Neural progenitor cell (in vitro differentiated cells): Measurements from ENCODE around the gene C3orf22. TPM values are rescaled to one million over a fixed set of nuclear protein-coding genes. Genes with fewer than 3 reads are reported as not detected.

ENCODE experiments used
- DNase-seq: peaks from one replicate; pipeline ENCODE4 v3.0.0-alpha.2; 2016; ENCODE audit warnings: low spot score
- H2AFZ ChIP-seq: fragments of 200-600 bp; sonication (generic); replicated peaks from 2 replicates; pipeline ENCODE4 v1.6.1; 2016; ENCODE audit warnings: antibody characterized with exemption
- H3F3A ChIP-seq: fragments of 200-600 bp; sonication (generic); 2 replicates; pipeline ENCODE4 v1.6.1; 2016; ENCODE audit warnings: antibody characterized with exemption, low read depth
- H3K27ac ChIP-seq: fragments of 200-600 bp; sonication (generic); 2 replicates; pipeline ENCODE4 v1.5.1; 2016; ENCODE audit warnings: mild to moderate bottlenecking
- H3K27me3 ChIP-seq: fragments of 200-600 bp; sonication (generic); 2 replicates; pipeline ENCODE4 v1.6.1; 2016; ENCODE audit warnings: mild to moderate bottlenecking, moderate library complexity
- H3K36me3 ChIP-seq: fragments of 200-600 bp; sonication (generic); 2 replicates; pipeline ENCODE4 v1.5.1; 2016
- H3K4me1 ChIP-seq: fragments of 200-600 bp; sonication (generic); 2 replicates; pipeline ENCODE4 v1.6.1; 2016; ENCODE audit warnings: mixed run types
- H3K4me2 ChIP-seq: fragments of 200-600 bp; sonication (generic); 2 replicates; pipeline ENCODE4 v1.6.1; 2016
- H3K4me3 ChIP-seq: fragments of 200-600 bp; sonication (generic); 2 replicates; pipeline ENCODE4 v1.5.1; 2016
- H3K79me2 ChIP-seq: fragments of 200-600 bp; sonication (generic); 2 replicates; pipeline ENCODE4 v1.6.1; 2016; ENCODE audit warnings: low read depth
- H3K9ac ChIP-seq: fragments of 200-600 bp; sonication (generic); 2 replicates; pipeline ENCODE4 v1.6.1; 2016
- H3K9me3 ChIP-seq: fragments of 200-600 bp; sonication (generic); 2 replicates; pipeline ENCODE4 v1.5.1; 2016; ENCODE audit warnings: low read depth
- H4K20me1 ChIP-seq: fragments of 200-600 bp; sonication (generic); 2 replicates; pipeline ENCODE4 v1.6.1; 2016; ENCODE audit warnings: low read depth
- H3K27ac Mint-ChIP-seq: 3 replicates; pipeline ENCODE4 v1.8.0; 2021; ENCODE audit warnings: mixed read lengths
- H3K27me3 Mint-ChIP-seq: 2 replicates; pipeline ENCODE4 v1.8.0; 2022; ENCODE audit warnings: low read depth, mild to moderate bottlenecking, inconsistent platforms, moderate library complexity, mixed read lengths; ENCODE audit not compliant: insufficient read depth
- H3K36me3 Mint-ChIP-seq: 3 replicates; pipeline ENCODE4 v1.8.0; 2021; ENCODE audit warnings: mixed read lengths
- H3K4me1 Mint-ChIP-seq: 3 replicates; pipeline ENCODE4 v1.8.0; 2021; ENCODE audit warnings: mixed read lengths
- H3K4me3 Mint-ChIP-seq: 3 replicates; pipeline ENCODE4 v1.8.0; 2021; ENCODE audit warnings: mild to moderate bottlenecking, moderate library complexity, mixed read lengths
- H3K9me3 Mint-ChIP-seq: 3 replicates; pipeline ENCODE4 v1.8.0; 2020; ENCODE audit warnings: mixed read lengths
- EZH2 ChIP-seq: fragments of 200-600 bp; sonication (generic); IDR thresholded peaks from 2 replicates; pipeline ENCODE4 v1.6.1; 2017; ENCODE audit warnings: antibody characterized with exemption, mild to moderate bottlenecking, moderate library complexity
- EZH2phosphoT487 ChIP-seq: fragments of 200-600 bp; sonication (generic); IDR thresholded peaks from 2 replicates; pipeline ENCODE4 v1.6.1; 2017; ENCODE audit warnings: antibody characterized with exemption
- total RNA-seq: library from RNA; depleted of rRNA; stranded (reverse); fragments of >200 nt; gene quantifications from 2 replicates; pipeline ENCODE4 v1.2.3, GENCODE V29; 2015; ENCODE audit warnings: low replicate concordance
- TF ChIP-seq, protein P1 (sequence below): fragments of 200-600 bp; sonication (generic); IDR thresholded peaks from 2 replicates; pipeline ENCODE4 v1.5.1; 2017; ENCODE audit warnings: antibody characterized with exemption, mild to moderate bottlenecking

C3orf22 gene
- total RNA-seq, 1 donor from 2014 or later = not detected

DNA sequence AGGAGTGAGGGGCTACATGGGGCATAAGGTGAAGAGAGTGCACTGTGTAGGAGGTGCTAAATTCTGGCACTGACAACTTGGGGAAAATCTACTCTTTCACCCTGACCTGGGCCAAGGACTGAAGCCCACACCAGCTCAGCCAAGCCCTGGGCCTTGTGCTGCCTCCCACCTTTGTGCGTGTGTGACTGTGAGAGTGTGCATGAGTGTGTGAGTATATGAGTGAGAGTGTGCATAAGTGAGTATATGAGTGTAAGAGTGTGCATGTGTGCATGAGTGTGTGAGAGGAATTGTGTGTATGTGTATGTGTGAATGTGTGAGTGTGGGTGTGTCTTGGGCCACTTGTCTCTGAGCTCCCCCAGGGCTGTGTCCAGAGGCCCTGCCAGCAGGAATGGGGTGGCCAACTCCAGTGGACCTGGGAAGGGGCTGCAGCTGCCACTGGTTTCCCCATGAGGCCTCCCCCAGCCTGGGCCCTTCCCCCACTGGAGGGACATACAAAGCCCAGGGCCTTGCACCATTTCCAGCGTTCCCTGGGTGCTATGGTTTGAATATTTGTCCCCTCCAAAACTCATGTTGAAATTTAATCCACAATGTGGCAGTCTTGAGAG lies 15.2 kb downstream of the C3orf22 start:
- Histone ChIP-seq H3K27ac (no peak overlapping the region), H3K27me3 (no peaks in the 10 kb centered on the region), H3K4me2 (no peak overlapping the region), H3K9me3 (no peaks in the 10 kb centered on the region), H3K4me3 (no peak overlapping the region), H3K4me1 (peaks cover 2% of the 10 kb centered on the region), H3K9ac (no peak overlapping the region), H2AFZ (no peak overlapping the region), H3F3A (no peaks in the 10 kb centered on the region), H3K79me2 (no peaks in the 10 kb centered on the region), H4K20me1 (no peaks in the 10 kb centered on the region), H3K36me3 (no peaks in the 10 kb centered on the region)
- Mint-ChIP-seq H3K36me3 (no peaks in the 10 kb centered on the region), H3K27me3 (peaks cover 2% of the 10 kb centered on the region), H3K4me1 (peaks cover 9% of the 10 kb centered on the region), H3K9me3 (peaks cover 2% of the 10 kb centered on the region), H3K27ac (peak overlapping the region; percentile 23), H3K4me3 (no peak overlapping the region)
- DNase-seq = no peak
- TF ChIP-seq EZH2phosphoT487 (no peak), EZH2 (no peak)
- TF ChIP-seq, protein P1, sequence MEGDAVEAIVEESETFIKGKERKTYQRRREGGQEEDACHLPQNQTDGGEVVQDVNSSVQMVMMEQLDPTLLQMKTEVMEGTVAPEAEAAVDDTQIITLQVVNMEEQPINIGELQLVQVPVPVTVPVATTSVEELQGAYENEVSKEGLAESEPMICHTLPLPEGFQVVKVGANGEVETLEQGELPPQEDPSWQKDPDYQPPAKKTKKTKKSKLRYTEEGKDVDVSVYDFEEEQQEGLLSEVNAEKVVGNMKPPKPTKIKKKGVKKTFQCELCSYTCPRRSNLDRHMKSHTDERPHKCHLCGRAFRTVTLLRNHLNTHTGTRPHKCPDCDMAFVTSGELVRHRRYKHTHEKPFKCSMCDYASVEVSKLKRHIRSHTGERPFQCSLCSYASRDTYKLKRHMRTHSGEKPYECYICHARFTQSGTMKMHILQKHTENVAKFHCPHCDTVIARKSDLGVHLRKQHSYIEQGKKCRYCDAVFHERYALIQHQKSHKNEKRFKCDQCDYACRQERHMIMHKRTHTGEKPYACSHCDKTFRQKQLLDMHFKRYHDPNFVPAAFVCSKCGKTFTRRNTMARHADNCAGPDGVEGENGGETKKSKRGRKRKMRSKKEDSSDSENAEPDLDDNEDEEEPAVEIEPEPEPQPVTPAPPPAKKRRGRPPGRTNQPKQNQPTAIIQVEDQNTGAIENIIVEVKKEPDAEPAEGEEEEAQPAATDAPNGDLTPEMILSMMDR = no peak

DNA sequence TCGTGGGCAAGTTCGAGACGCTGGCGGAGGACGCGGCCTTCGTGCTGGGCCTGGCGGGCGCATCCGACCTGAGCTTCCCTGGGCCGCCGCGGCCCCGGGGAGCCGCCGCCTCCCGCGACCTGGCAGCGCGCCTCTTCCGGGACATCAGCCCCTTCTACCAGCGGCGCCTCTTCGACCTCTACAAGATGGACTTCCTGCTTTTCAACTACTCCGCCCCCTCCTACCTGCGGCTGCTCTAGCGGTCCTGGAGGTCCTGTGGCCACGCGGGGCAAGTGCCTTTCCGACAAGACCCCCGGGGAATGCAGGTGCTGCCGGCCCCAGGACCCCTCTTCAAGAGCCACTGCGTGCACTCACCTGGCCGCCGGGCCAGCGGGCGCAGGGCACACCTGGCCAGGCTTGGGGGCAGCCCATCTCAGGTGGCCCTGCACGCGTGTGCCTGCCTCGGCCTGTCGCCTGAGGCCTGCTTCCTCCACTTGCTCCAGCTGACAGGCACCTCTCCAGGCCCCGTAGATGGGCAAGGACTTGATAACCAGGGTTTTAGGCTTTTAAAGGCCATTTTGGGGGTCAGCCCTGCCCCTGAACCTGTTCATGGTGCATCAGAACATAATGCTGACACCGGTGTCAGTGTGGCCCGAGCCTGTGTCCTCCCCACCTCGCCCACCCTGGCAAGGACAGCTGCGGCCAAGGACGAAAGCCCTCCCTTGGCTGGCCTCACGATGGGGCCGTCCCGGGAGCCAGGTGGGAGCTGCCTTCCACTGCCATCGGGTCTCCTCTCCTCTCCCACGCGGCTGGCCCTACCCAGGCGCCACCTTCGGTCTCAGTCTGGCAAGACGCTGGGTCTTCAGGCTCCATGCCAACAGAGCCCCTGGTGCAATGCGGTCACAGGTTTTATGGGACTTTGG lies 16.1 kb downstream of the C3orf22 start:
- H3K9me3 ChIP-seq = no peaks in the 10 kb centered on the region
- H3K27me3 ChIP-seq = no peaks in the 10 kb centered on the region
- no peak overlapping the region for H2AFZ ChIP-seq
- Mint-ChIP-seq H3K27me3 (peaks cover 2% of the 10 kb centered on the region), H3K9me3 (peaks cover 2% of the 10 kb centered on the region), H3K27ac (no peak overlapping the region), H3K4me1 (peaks cover 7% of the 10 kb centered on the region), H3K4me3 (no peak overlapping the region), H3K36me3 (no peaks in the 10 kb centered on the region)
- DNase-seq = no peak
- H3K27ac ChIP-seq = no peak overlapping the region
- H3K4me2 ChIP-seq = no peak overlapping the region
- no peaks in the 10 kb centered on the region for H3K79me2 ChIP-seq
- H3K4me1 ChIP-seq = no peaks in the 10 kb centered on the region
- H3K4me3 ChIP-seq = no peak overlapping the region
- TF ChIP-seq EZH2 (no peak), EZH2phosphoT487 (no peak)
- TF ChIP-seq, protein P1 = no peak
- no peaks in the 10 kb centered on the region for H3F3A ChIP-seq
- no peak overlapping the region for H3K9ac ChIP-seq
- no peaks in the 10 kb centered on the region for H4K20me1 ChIP-seq
- H3K36me3 ChIP-seq = no peaks in the 10 kb centered on the region

DNA sequence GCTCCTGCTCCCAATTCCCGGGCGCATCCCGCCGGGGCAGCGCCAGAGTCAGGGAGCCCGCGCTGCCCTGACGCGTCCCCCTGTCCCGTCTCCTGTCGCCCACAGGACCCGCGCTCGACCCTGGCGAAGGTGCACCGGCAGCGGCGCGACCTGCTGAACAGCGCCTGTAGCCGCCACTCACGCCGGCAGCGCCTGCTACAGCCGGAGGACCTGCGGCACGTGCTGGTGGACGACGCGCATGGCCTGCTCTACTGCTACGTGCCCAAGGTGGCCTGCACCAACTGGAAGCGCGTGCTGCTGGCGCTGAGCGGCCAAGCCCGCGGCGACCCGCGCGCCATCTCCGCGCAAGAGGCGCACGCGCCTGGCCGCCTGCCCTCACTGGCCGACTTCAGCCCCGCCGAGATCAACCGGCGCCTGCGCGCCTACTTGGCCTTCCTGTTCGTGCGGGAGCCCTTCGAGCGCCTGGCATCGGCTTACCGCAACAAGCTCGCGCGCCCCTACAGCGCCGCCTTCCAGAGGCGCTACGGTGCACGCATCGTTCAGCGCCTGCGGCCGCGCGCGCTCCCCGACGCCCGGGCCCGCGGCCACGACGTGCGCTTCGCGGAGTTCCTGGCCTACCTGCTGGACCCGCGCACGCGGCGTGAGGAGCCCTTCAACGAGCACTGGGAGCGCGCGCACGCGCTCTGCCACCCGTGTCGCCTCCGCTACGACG lies 16.9 kb downstream of the C3orf22 start:
- no peak overlapping the region for H3K27ac Mint-ChIP-seq
- no peak overlapping the region for H3K4me3 ChIP-seq
- H3K9me3 ChIP-seq = no peaks in the 10 kb centered on the region
- H3K4me1 Mint-ChIP-seq = peaks cover 4% of the 10 kb centered on the region
- no peak overlapping the region for H3K27ac ChIP-seq
- no peak for DNase-seq
- TF ChIP-seq EZH2phosphoT487 = no peak
- TF ChIP-seq, protein P1 = no peak
- TF ChIP-seq EZH2 = no peak
- peaks cover 2% of the 10 kb centered on the region for H3K9me3 Mint-ChIP-seq
- no peaks in the 10 kb centered on the region for H3K36me3 Mint-ChIP-seq
- peaks cover 2% of the 10 kb centered on the region for H3K27me3 Mint-ChIP-seq
- H3K4me1 ChIP-seq = no peaks in the 10 kb centered on the region
- no peaks in the 10 kb centered on the region for H3F3A ChIP-seq
- no peak overlapping the region for H3K4me3 Mint-ChIP-seq
- H3K4me2 ChIP-seq = no peak overlapping the region
- no peaks in the 10 kb centered on the region for H3K27me3 ChIP-seq
- H4K20me1 ChIP-seq = no peaks in the 10 kb centered on the region
- H2AFZ ChIP-seq = no peak overlapping the region
- H3K36me3 ChIP-seq = no peaks in the 10 kb centered on the region
- no peaks in the 10 kb centered on the region for H3K79me2 ChIP-seq
- no peak overlapping the region for H3K9ac ChIP-seq
